HEK293T (cell line): ENCODE data around the gene ZBTB7B.

Experiments used
- SUZ12 ChIP-seq: fragments of 450-650 bp; IDR thresholded peaks from 2 replicates; pipeline ENCODE4 v1.6.1; 2016; ENCODE audit warnings: mild to moderate bottlenecking
- TF ChIP-seq, protein P1 (sequence below): fragments of 450-650 bp; IDR thresholded peaks from 2 replicates; pipeline ENCODE4 v1.6.1; 2016

DNA sequence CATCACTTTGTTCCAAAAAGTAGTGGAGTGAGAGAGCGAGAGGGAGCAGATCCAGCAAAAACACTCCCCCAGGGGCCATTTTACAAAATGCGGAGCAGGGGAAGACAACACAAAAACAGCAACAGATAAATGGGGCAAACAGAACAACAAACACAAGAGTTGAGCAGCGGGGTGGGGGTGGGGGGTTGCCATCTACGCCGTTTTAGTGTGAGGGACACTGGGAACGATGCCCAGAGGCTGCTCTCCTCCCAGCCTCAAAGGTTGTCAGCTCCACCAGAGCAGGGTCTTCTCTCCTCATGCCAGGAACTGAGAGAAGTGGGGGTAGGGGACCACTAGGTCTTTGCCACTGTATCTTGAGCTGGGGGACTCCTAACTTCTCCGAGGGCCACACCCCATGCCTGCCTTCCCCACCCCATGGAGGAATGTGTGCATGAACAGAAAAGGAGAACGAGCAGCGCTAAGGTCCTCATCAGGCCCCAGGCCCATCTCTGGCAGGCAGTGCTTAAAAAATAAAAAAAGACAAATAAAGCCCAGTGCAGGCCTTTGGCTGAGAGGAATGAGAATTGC, 45.4 kb upstream of the ZBTB7B start:
- TF ChIP-seq SUZ12, result no peak
- TF ChIP-seq, protein P1, sequence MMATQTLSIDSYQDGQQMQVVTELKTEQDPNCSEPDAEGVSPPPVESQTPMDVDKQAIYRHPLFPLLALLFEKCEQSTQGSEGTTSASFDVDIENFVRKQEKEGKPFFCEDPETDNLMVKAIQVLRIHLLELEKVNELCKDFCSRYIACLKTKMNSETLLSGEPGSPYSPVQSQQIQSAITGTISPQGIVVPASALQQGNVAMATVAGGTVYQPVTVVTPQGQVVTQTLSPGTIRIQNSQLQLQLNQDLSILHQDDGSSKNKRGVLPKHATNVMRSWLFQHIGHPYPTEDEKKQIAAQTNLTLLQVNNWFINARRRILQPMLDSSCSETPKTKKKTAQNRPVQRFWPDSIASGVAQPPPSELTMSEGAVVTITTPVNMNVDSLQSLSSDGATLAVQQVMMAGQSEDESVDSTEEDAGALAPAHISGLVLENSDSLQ, result no peak
